ENCODE data around the gene LYST. TPM values are rescaled to one million over a fixed set of nuclear protein-coding genes. Genes with fewer than 3 reads are reported as not detected.

LYST gene
- total and polyA plus RNA-seq, 2 of the 8 experiments (the other 6 are each of a cell fraction or from before 2014, with no cell fraction given) = 0.29 to 0.58 TPM

- Histone ChIP-seq H3K9ac (replicated peaks in 1 of 4; ENCODE audit: extremely low read depth in 1 of 4, low read depth in 3 of 4, low read length in 3 of 4) (no peak overlapping the region), H4K8ac (ENCODE audit: extremely low read depth, insufficient read depth, low read length) (no peak overlapping the region), H3K4ac (replicated peaks; ENCODE audit: insufficient read length, low read depth, low read length) (no peak overlapping the region), H4K20me1 (replicated peaks in 1 of 2; ENCODE audit: control insufficient read depth in 1 of 2, insufficient read depth in 2 of 2, low read length in 2 of 2) (no peaks in the 10 kb centered on the region), H3K9me3 (ENCODE audit: insufficient read depth in 2 of 2, low read depth in 1 of 2, low read length in 1 of 2) (no peaks in the 10 kb centered on the region), H3K23ac (ENCODE audit: insufficient read length) (no peak overlapping the region), H4K91ac (replicated peaks; ENCODE audit: insufficient read length, low read length) (no peak overlapping the region), H3K14ac (ENCODE audit: insufficient read length) (no peak overlapping the region), H3K79me2 (ENCODE audit: control insufficient read depth in 1 of 2, insufficient read depth in 2 of 2, low read length in 2 of 2) (no peaks in the 10 kb centered on the region), H2AK5ac (ENCODE audit: low read depth, low read length) (no peak overlapping the region), H3K27ac (ENCODE audit: low read depth, low read length) (no peak overlapping the region), H3K36me3 (ENCODE audit: control insufficient read depth in 2 of 4, insufficient read depth in 4 of 4, low read length in 3 of 4) (no peaks in the 10 kb centered on the region), H3K18ac (ENCODE audit: extremely low read depth, low read length) (no peak overlapping the region), H3K79me1 (ENCODE audit: low read depth, low read length) (no peaks in the 10 kb centered on the region), H2BK20ac (ENCODE audit: low read length) (no peak overlapping the region), H4K5ac (ENCODE audit: insufficient read length, low read depth, low read length) (no peak overlapping the region), H2BK120ac (replicated peaks; ENCODE audit: low read depth, low read length) (no peak overlapping the region), H3K56ac (replicated peaks; ENCODE audit: insufficient read length, low read depth, low read length) (no peak overlapping the region), H3K23me2 (ENCODE audit: low read depth, low read length) (no peaks in the 10 kb centered on the region), H2BK15ac (ENCODE audit: low read length) (no peak overlapping the region), H2BK12ac (ENCODE audit: low read depth, low read length) (no peak overlapping the region), H2BK5ac (ENCODE audit: low read depth, low read length) (no peak overlapping the region), H3K4me3 (ENCODE audit: extremely low read depth in 1 of 4, insufficient read depth in 2 of 4, low read depth in 3 of 4, low read length in 4 of 4) (no peak overlapping the region), H3K4me2 (ENCODE audit: insufficient read depth in 1 of 2, low read depth in 2 of 2, low read length in 2 of 2) (no peak overlapping the region), H3K27me3 (replicated peaks in 1 of 4; ENCODE audit: control insufficient read depth in 3 of 4, extremely low read depth in 1 of 4, insufficient read depth in 3 of 4, low read length in 3 of 4) (peaks cover 0 to 1% (median 0%) of the 10 kb centered on the region in 4 experiments; a peak in 1 of 7 replicates), H2AFZ (ENCODE audit: low read length) (no peak overlapping the region), H3K4me1 (replicated peaks in 1 of 4; ENCODE audit: control insufficient read depth in 3 of 4, insufficient read depth in 4 of 4, low read length in 3 of 4) (no peaks in the 10 kb centered on the region)
- ChIA-PET CTCF (ENCODE audit: partially characterized antibody) (no interaction called here), POLR2A (ENCODE audit: partially characterized antibody) (no interaction called here)
- FAIRE-seq = no peak
- no peak for DNase-seq (ENCODE audit: low read depth in 1 of 2, low spot score in 2 of 2)
- WGBS, 2 experiments (ENCODE audit: extremely low coverage in 1 of 2, insufficient coverage in 1 of 2, insufficient read length in 1 of 2, insufficient replicate concordance in 2 of 2, low coverage in 1 of 2, low lambda C conversion rate in 2 of 2, missing lambda C conversion rate in 1 of 2) = 87% methylated on average over 4 of the region's 4 CpGs; no CpG with 5 or more reads in 1 of the 2 experiments
- TF ChIP-seq POU5F1 (IDR thresholded peaks at IDR 0.05; ENCODE audit: low read depth, low read length) = no peak
- TF ChIP-seq CBX5 (IDR thresholded peaks at IDR 0.05; ENCODE audit: low read depth, low read length) = no peak
- no peak for TF ChIP-seq BRCA1 (IDR thresholded peaks at IDR 0.05; ENCODE audit: low read depth, low read length)
- no peak for TF ChIP-seq RBBP5 (IDR thresholded peaks at IDR 0.05; ENCODE audit: borderline replicate concordance, low read depth, low read length)
- no peak for TF ChIP-seq KDM1A (IDR thresholded peaks at IDR 0.05; ENCODE audit: borderline replicate concordance, low read length)
- TF ChIP-seq GABPA (IDR thresholded peaks at IDR 0.05; ENCODE audit: borderline replicate concordance, insufficient read depth, low read length) = no peak
- no peak for TF ChIP-seq TCF12 (IDR thresholded peaks at IDR 0.05; ENCODE audit: low read depth, low read length)
- TF ChIP-seq BCL11A (IDR thresholded peaks at IDR 0.05; ENCODE audit: low read depth in 2 of 2, low read length in 2 of 2) = no peak
- no peak for TF ChIP-seq SIX5 (IDR thresholded peaks at IDR 0.05; ENCODE audit: low read depth, low read length)
- no peak for TF ChIP-seq CREB1 (IDR thresholded peaks at IDR 0.05)
- TF ChIP-seq RNF2 (IDR thresholded peaks at IDR 0.05; ENCODE audit: borderline replicate concordance, low read depth, low read length, missing control alignments, poor library complexity, severe bottlenecking) = no peak
- TF ChIP-seq CBX8 (IDR thresholded peaks at IDR 0.05; ENCODE audit: borderline replicate concordance, low read depth, low read length) = no peak
Observed at GRCh38 chr1:235745503-235746136, 121.1 kb downstream of the LYST start.

Measured in H1 (cell line).